Mammary epithelial cell (primary cell): ENCODE measurements around the gene RPL27A.

Experiments used
- EZH2 ChIP-seq: IDR thresholded peaks from 2 replicates; pipeline ENCODE4 v1.6.1; 2012; ENCODE audit warnings: low read length, inconsistent platforms, borderline replicate concordance
- TF ChIP-seq, protein P1 (sequence below), 2 donors: IDR thresholded peaks in 1 of 2; conservative IDR thresholded peaks in 1 of 2; 2 replicates each; pipeline ENCODE4 v1.5.1; 2011 to 2012; ENCODE audit warnings: inconsistent platforms in 2 of 2, low read length in 2 of 2, mild to moderate bottlenecking in 2 of 2, control low read depth in 1 of 2, low read depth in 1 of 2; ENCODE audit not compliant: insufficient read depth in 1 of 2; ENCODE audit errors: extremely low read depth in 1 of 2

- TF ChIP-seq, protein P1, sequence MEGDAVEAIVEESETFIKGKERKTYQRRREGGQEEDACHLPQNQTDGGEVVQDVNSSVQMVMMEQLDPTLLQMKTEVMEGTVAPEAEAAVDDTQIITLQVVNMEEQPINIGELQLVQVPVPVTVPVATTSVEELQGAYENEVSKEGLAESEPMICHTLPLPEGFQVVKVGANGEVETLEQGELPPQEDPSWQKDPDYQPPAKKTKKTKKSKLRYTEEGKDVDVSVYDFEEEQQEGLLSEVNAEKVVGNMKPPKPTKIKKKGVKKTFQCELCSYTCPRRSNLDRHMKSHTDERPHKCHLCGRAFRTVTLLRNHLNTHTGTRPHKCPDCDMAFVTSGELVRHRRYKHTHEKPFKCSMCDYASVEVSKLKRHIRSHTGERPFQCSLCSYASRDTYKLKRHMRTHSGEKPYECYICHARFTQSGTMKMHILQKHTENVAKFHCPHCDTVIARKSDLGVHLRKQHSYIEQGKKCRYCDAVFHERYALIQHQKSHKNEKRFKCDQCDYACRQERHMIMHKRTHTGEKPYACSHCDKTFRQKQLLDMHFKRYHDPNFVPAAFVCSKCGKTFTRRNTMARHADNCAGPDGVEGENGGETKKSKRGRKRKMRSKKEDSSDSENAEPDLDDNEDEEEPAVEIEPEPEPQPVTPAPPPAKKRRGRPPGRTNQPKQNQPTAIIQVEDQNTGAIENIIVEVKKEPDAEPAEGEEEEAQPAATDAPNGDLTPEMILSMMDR (conservative IDR thresholded peaks at IDR 0.05 in 1 of 2, IDR thresholded peaks at IDR 0.05 in 1 of 2; ENCODE audit: extremely low read depth in 1 of 2, insufficient read depth in 1 of 2, low read depth in 1 of 2, low read length in 2 of 2): no peak
- TF ChIP-seq EZH2: no peak
These were observed 40.2 kb downstream of the RPL27A start for GRCh38 chr11:8722809-8723208.
